WTC11 (cell line): Measurements from ENCODE around the gene HOXB5. TPM values are rescaled to one million over a fixed set of nuclear protein-coding genes. Genes with fewer than 3 reads are reported as not detected.

Source experiments
- ATAC-seq: fragments of 200-7000 bp; cut with Tn5 transposase; 2 replicates; pipeline ENCODE4 v1.10.0; 2021; ENCODE audit warnings: mild to moderate bottlenecking, moderate library complexity
- CTCF ChIA-PET: fragments of 300-600 bp; sonication (Branson Sonifier 250); formaldehyde crosslinking; loops from one replicate; lab custom pipeline; 2021; ENCODE audit warnings: antibody characterized with exemption; lab: Charles Lee
- POLR2A ChIA-PET: fragments of 350-600 bp; sonication (Branson Sonifier 250); formaldehyde crosslinking; loops from one replicate; lab custom pipeline; 2021; ENCODE audit warnings: antibody characterized with exemption; lab: Charles Lee
- DNase-seq: peaks from one replicate; pipeline ENCODE4 v3.0.0; 2021; ENCODE audit warnings: low spot score
- H3K27ac Mint-ChIP-seq: 2 replicates; pipeline ENCODE4 v1.8.0; 2021; ENCODE audit warnings: mixed read lengths
- H3K27me3 Mint-ChIP-seq: 2 replicates; pipeline ENCODE4 v1.8.0; 2021; ENCODE audit warnings: low read depth, mild to moderate bottlenecking, moderate library complexity, mixed read lengths
- H3K36me3 Mint-ChIP-seq: 2 replicates; pipeline ENCODE4 v1.8.0; 2021; ENCODE audit warnings: mixed read lengths
- H3K4me1 Mint-ChIP-seq: 2 replicates; pipeline ENCODE4 v1.8.0; 2022; ENCODE audit warnings: mixed read lengths
- H3K4me3 Mint-ChIP-seq: 2 replicates; pipeline ENCODE4 v1.8.0; 2021; ENCODE audit warnings: mild to moderate bottlenecking, moderate library complexity, mixed read lengths
- H3K9me3 Mint-ChIP-seq: 2 replicates; pipeline ENCODE4 v1.8.0; 2021; ENCODE audit warnings: mixed read lengths
- ERG ChIP-seq: fragments of 250-450 bp; sonication (Bioruptor Pico); IDR thresholded peaks from 2 replicates; pipeline ENCODE4 v1.8.0; 2021; ENCODE audit warnings: mild to moderate bottlenecking
- ETV6 ChIP-seq: sonication (generic); formaldehyde crosslinking; IDR thresholded peaks from 2 replicates; pipeline ENCODE4 v1.8.1; 2022; ENCODE audit warnings: mild to moderate bottlenecking, missing genetic modification reagents
- FOXP1 ChIP-seq: sonication (generic); formaldehyde crosslinking; IDR thresholded peaks from 2 replicates; pipeline ENCODE4 v1.8.0; 2022; ENCODE audit warnings: missing genetic modification reagents, mild to moderate bottlenecking, moderate library complexity, borderline replicate concordance
- GABPB1 ChIP-seq: sonication (generic); formaldehyde crosslinking; IDR thresholded peaks from 2 replicates; pipeline ENCODE4 v1.8.1; 2023; ENCODE audit warnings: mild to moderate bottlenecking, missing genetic modification reagents
- GTF2I ChIP-seq: fragments of 250-450 bp; sonication (Bioruptor Pico); conservative IDR thresholded peaks from 2 replicates; pipeline ENCODE4 v1.4.0; 2021; ENCODE audit warnings: mild to moderate bottlenecking
- JAZF1 ChIP-seq: fragments of 250-450 bp; sonication (Bioruptor Pico); IDR thresholded peaks from 2 replicates; pipeline ENCODE4 v1.9.0; 2021; ENCODE audit warnings: moderate library complexity, mild to moderate bottlenecking, inconsistent platforms
- JUN ChIP-seq: sonication (generic); formaldehyde crosslinking; IDR thresholded peaks from 2 replicates; pipeline ENCODE4 v1.8.0; 2023; ENCODE audit warnings: mild to moderate bottlenecking, missing genetic modification reagents
- MXD4 ChIP-seq: fragments of 250-450 bp; sonication (Bioruptor Pico); IDR thresholded peaks from 2 replicates; pipeline ENCODE4 v1.8.0; 2021; ENCODE audit warnings: mild to moderate bottlenecking, moderate library complexity, borderline replicate concordance
- MYBL2 ChIP-seq: sonication (generic); formaldehyde crosslinking; IDR thresholded peaks from 2 replicates; pipeline ENCODE4 v1.8.1; 2023; ENCODE audit warnings: mild to moderate bottlenecking, moderate library complexity, missing genetic modification reagents
- NR3C1 ChIP-seq: sonication (generic); formaldehyde crosslinking; conservative IDR thresholded peaks from 2 replicates; pipeline ENCODE4 v1.8.1; 2023; ENCODE audit warnings: low read depth, mild to moderate bottlenecking, missing genetic modification reagents
- RELA ChIP-seq: sonication (generic); formaldehyde crosslinking; IDR thresholded peaks from 2 replicates; pipeline ENCODE4 v1.8.1; 2022; ENCODE audit warnings: missing genetic modification reagents, mild to moderate bottlenecking, borderline replicate concordance
- SP1 ChIP-seq: sonication (generic); formaldehyde crosslinking; conservative IDR thresholded peaks from 2 replicates; pipeline ENCODE4 v1.8.1; 2022; ENCODE audit warnings: missing genetic modification reagents
- TEAD4 ChIP-seq: sonication (generic); formaldehyde crosslinking; IDR thresholded peaks from 2 replicates; pipeline ENCODE4 v1.8.0; 2022; ENCODE audit warnings: mild to moderate bottlenecking, missing genetic modification reagents
- ZBTB43 ChIP-seq: sonication (generic); formaldehyde crosslinking; IDR thresholded peaks from 2 replicates; pipeline ENCODE4 v1.8.1; 2023; ENCODE audit warnings: mild to moderate bottlenecking, missing genetic modification reagents
- total RNA-seq: library from RNA; stranded (reverse); gene quantifications from 3 replicates; pipeline ENCODE4 v1.2.3, GENCODE V29; 2021
- TF ChIP-seq, protein P1 (sequence below): sonication (generic); formaldehyde crosslinking; IDR thresholded peaks from 2 replicates; pipeline ENCODE4 v1.8.0; 2023; ENCODE audit warnings: missing genetic modification reagents
- TF ChIP-seq, protein P2 (sequence below): sonication (generic); formaldehyde crosslinking; IDR thresholded peaks from 2 replicates; pipeline ENCODE4 v1.8.1; 2022; ENCODE audit warnings: low read depth, missing genetic modification reagents, borderline replicate concordance
- TF ChIP-seq, protein P3 (sequence below): fragments of 200-600 bp; IDR thresholded peaks from 2 replicates; pipeline ENCODE4 v1.8.0; 2022; ENCODE audit warnings: antibody characterized with exemption
- TF ChIP-seq, protein P4 (sequence below): sonication (generic); formaldehyde crosslinking; IDR thresholded peaks from 2 replicates; pipeline ENCODE4 v1.8.1; 2023; ENCODE audit warnings: mild to moderate bottlenecking, moderate library complexity, missing genetic modification reagents

HOXB5 gene
- total RNA-seq, 1 experiment from 2014 or later, result not detected

DNA sequence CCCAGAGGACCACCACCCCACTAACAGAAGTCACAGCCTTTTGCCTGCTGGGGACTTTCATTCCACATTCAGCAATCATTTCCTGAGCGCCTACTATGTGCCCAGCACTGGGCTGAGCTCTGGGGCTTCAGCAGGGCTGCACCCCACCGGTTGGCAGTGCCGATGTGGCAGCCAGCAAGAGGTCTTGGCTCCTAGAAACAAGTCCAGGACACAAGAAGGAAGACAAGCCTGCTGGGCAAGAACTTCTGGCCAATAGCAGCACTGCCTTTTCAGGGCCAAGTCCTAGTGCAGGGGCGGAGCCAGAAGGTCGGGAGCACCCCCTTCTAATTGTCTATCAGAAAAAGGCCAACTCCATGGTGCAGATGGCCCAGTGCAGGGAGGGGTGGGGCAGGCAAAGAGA is 45.6 kb upstream of the HOXB5 start:
- TF ChIP-seq JAZF1 (CRISPR knock-in tag) (no peak), ZBTB43 (CRISPR knock-in tag) (no peak)
- Mint-ChIP-seq H3K4me3 (no peak overlapping the region), H3K4me1 (peaks cover 22% of the 10 kb centered on the region), H3K36me3 (no peaks in the 10 kb centered on the region), H3K27me3 (peaks cover 100% of the 10 kb centered on the region; the same call in 1 of the 2 replicates), H3K27ac (no peak overlapping the region), H3K9me3 (no peaks in the 10 kb centered on the region)
- POLR2A ChIA-PET, result no interaction called here
- CTCF ChIA-PET, result no interaction called here
- ATAC-seq (0 out of 2 replicates have a peak, but pooled peaks have one; percentile 3), DNase-seq (no peak)

- TF ChIP-seq MYBL2 (CRISPR knock-in tag) (no peak), FOXP1 (CRISPR knock-in tag) (no peak), NR3C1 (CRISPR knock-in tag) (no peak), MXD4 (CRISPR knock-in tag) (no peak), ETV6 (CRISPR knock-in tag) (no peak), JUN (CRISPR knock-in tag) (no peak), ERG (CRISPR knock-in tag) (no peak)
- TF ChIP-seq, protein P1, sequence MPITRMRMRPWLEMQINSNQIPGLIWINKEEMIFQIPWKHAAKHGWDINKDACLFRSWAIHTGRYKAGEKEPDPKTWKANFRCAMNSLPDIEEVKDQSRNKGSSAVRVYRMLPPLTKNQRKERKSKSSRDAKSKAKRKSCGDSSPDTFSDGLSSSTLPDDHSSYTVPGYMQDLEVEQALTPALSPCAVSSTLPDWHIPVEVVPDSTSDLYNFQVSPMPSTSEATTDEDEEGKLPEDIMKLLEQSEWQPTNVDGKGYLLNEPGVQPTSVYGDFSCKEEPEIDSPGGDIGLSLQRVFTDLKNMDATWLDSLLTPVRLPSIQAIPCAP, result no peak
- TF ChIP-seq, protein P2, sequence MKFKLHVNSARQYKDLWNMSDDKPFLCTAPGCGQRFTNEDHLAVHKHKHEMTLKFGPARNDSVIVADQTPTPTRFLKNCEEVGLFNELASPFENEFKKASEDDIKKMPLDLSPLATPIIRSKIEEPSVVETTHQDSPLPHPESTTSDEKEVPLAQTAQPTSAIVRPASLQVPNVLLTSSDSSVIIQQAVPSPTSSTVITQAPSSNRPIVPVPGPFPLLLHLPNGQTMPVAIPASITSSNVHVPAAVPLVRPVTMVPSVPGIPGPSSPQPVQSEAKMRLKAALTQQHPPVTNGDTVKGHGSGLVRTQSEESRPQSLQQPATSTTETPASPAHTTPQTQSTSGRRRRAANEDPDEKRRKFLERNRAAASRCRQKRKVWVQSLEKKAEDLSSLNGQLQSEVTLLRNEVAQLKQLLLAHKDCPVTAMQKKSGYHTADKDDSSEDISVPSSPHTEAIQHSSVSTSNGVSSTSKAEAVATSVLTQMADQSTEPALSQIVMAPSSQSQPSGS (CRISPR knock-in tag), result no peak
- Mint-ChIP-seq H3K27me3 (peaks cover 100% of the 10 kb centered on the region; the same call in 1 of the 2 replicates), H3K9me3 (no peaks in the 10 kb centered on the region), H3K27ac (no peak overlapping the region), H3K4me3 (no peak overlapping the region), H3K4me1 (peaks cover 21% of the 10 kb centered on the region), H3K36me3 (no peaks in the 10 kb centered on the region)
- DNase-seq (no peak), ATAC-seq (no peak)
- ChIA-PET POLR2A (no interaction called here), CTCF (interaction anchor here (0.8 to 2.4 kb wide), 34 partner anchors 9 to 612 kb away, joined by 3 to 54 read pairs (median 9); partner anchors contain the start of genes ATP5MC1, HOXB3, HOXB5 and HOXB9)
Measured at GRCh38 chr17:48637323-48638260, 44.0 kb upstream of the HOXB5 start.

DNA sequence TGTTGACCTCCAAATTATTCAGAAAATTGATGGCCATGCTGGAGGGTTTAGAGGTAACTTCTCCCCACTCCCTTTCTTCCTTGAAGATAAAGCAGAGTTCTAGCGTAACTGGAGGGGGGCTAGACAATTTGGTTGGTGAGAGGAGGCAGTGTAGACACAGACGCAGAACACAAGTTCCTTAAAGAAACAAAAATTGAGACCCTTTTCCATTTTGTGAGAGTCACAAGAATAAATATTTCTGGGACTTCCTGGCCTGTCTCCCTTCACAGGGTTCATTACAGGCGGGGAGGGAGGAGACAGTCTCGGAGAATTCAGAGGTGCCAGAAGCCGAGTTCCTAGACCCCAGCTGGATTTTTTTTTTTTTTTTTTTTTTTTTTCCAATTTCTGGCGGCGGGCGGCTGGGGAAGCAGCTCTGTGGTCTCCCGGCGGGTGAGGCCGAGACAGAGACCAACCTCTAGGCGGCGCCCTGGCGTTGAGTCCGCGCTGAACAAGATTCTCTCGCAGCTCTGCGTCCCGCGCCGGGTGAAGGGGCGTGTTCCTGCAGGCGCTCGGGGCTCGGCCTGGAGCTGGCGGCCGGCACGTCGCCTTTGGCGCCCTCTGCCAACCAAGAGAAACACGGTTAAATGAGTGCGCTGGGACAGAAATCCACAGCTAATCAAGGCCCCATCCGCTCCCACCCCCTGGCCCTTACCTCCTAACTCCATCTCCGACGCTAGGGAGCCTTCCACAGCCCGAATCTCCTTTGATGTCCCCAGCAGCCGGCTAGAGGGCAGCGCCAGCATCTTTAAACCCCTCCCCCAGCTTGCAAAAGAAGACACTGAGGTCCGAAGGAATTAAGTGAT is 42.8 kb upstream of the HOXB5 start:
- Mint-ChIP-seq H3K4me1 (peaks cover 18% of the 10 kb centered on the region), H3K4me3 (peak overlapping the region; percentile 45), H3K36me3 (no peaks in the 10 kb centered on the region), H3K27ac (no peak overlapping the region), H3K9me3 (no peaks in the 10 kb centered on the region), H3K27me3 (peaks cover 100% of the 10 kb centered on the region; the same call in 1 of the 2 replicates)
- CTCF ChIA-PET, result interaction anchor here (0.6 to 2.4 kb wide), 110 partner anchors 8 to 1773 kb away, joined by 3 to 54 read pairs (median 5); partner anchors contain the start of genes ATP5MC1, HOXB13, HOXB3 and HOXB4
- POLR2A ChIA-PET, result interaction anchor here (0.6 kb wide), 2 partner anchors 8 to 588 kb away, joined by 3 read pairs; partner anchors contain the start of gene NFE2L1
- ATAC-seq (peak; percentile 89), DNase-seq (peak; percentile 99)
- TF ChIP-seq, protein P3, sequence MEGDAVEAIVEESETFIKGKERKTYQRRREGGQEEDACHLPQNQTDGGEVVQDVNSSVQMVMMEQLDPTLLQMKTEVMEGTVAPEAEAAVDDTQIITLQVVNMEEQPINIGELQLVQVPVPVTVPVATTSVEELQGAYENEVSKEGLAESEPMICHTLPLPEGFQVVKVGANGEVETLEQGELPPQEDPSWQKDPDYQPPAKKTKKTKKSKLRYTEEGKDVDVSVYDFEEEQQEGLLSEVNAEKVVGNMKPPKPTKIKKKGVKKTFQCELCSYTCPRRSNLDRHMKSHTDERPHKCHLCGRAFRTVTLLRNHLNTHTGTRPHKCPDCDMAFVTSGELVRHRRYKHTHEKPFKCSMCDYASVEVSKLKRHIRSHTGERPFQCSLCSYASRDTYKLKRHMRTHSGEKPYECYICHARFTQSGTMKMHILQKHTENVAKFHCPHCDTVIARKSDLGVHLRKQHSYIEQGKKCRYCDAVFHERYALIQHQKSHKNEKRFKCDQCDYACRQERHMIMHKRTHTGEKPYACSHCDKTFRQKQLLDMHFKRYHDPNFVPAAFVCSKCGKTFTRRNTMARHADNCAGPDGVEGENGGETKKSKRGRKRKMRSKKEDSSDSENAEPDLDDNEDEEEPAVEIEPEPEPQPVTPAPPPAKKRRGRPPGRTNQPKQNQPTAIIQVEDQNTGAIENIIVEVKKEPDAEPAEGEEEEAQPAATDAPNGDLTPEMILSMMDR, result peak; percentile 62
- TF ChIP-seq TEAD4 (CRISPR knock-in tag) (no peak), RELA (no peak), GABPB1 (CRISPR knock-in tag) (peak; percentile 26; the same call in 1 of the 2 replicates), GTF2I (no peak), SP1 (0 out of 2 replicates have a peak, but pooled peaks have one; percentile 44)
- TF ChIP-seq, protein P4, sequence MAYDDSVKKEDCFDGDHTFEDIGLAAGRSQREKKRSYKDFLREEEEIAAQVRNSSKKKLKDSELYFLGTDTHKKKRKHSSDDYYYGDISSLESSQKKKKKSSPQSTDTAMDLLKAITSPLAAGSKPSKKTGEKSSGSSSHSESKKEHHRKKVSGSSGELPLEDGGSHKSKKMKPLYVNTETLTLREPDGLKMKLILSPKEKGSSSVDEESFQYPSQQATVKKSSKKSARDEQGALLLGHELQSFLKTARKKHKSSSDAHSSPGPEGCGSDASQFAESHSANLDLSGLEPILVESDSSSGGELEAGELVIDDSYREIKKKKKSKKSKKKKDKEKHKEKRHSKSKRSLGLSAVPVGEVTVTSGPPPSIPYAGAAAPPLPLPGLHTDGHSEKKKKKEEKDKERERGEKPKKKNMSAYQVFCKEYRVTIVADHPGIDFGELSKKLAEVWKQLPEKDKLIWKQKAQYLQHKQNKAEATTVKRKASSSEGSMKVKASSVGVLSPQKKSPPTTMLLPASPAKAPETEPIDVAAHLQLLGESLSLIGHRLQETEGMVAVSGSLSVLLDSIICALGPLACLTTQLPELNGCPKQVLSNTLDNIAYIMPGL (CRISPR knock-in tag), result peak; percentile 64; the same call in 1 of the 2 replicates
